Pons (tissue), 1 donor: ENCODE results near the gene KLHL24.
A peak's percentile ranks its signal among the peaks of the same experiment; 100 is the strongest.
"Not testable (repeated sequence)": the region's sequence is repeated elsewhere in the genome, so short reads cannot be mapped to it uniquely, and the experiment has no call there.

Source experiments
- DNase-seq: peaks from one replicate; pipeline ENCODE4 v3.0.0-alpha.2; 2016; ENCODE audit warnings: low spot score

Gene KLHL24

GRCh38 chr3:183636221-183637105 lies 1.0 kb downstream of the KLHL24 start:
- DNase-seq: peak; percentile 98

GRCh38 chr3:183637106-183637486 lies 1.7 kb downstream of the KLHL24 start:
- DNase-seq: no peak

GRCh38 chr3:183637633-183638032 lies 2.2 kb downstream of the KLHL24 start:
- DNase-seq: not testable (repeated sequence)

- DNase-seq: no peak
Observed at GRCh38 chr3:183638101-183638852, 2.9 kb downstream of the KLHL24 start.

GRCh38 chr3:183640635-183641034 lies 5.2 kb downstream of the KLHL24 start:
- DNase-seq: not testable (repeated sequence)

- DNase-seq: no peak
Observed at GRCh38 chr3:183641882-183642281, 6.5 kb downstream of the KLHL24 start.

GRCh38 chr3:183644244-183644643 lies 8.8 kb downstream of the KLHL24 start:
- no peak for DNase-seq

- no peak for DNase-seq
Observed at GRCh38 chr3:183645254-183645653, 9.8 kb downstream of the KLHL24 start.

- no peak for DNase-seq
Observed at GRCh38 chr3:183650554-183650953, 15.1 kb downstream of the KLHL24 start.

- DNase-seq: no peak
Observed at GRCh38 chr3:183653209-183654064, 18.0 kb downstream of the KLHL24 start.

GRCh38 chr3:183654727-183655126 lies 19.3 kb downstream of the KLHL24 start:
- no peak for DNase-seq

GRCh38 chr3:183662099-183662498 lies 26.7 kb downstream of the KLHL24 start:
- DNase-seq: no peak

- peak; percentile 63 for DNase-seq
Observed at GRCh38 chr3:183664913-183665381, 29.5 kb downstream of the KLHL24 start.

GRCh38 chr3:183680061-183680460 lies 44.6 kb downstream of the KLHL24 start:
- no peak for DNase-seq

- DNase-seq: no peak
Observed at GRCh38 chr3:183687705-183688104, 52.3 kb downstream of the KLHL24 start.

- DNase-seq: no peak
Observed at GRCh38 chr3:183688874-183689273, 53.5 kb downstream of the KLHL24 start.

GRCh38 chr3:183689621-183690020 lies 54.2 kb downstream of the KLHL24 start:
- not testable (repeated sequence) for DNase-seq

GRCh38 chr3:183690402-183690995 lies 55.1 kb downstream of the KLHL24 start:
- no peak for DNase-seq

GRCh38 chr3:183692436-183692835 lies 57.0 kb downstream of the KLHL24 start:
- DNase-seq: no peak

GRCh38 chr3:183695569-183696364 lies 60.3 kb downstream of the KLHL24 start:
- DNase-seq: no peak

- no peak for DNase-seq
Observed at GRCh38 chr3:183697123-183697609, 61.7 kb downstream of the KLHL24 start.
